ENCODE data around the gene ZNF512B.
A peak's percentile ranks its signal among the peaks of the same experiment; 100 is the strongest.

The ZNF512B gene

GRCh38 chr20:63941282-63942081 is 28.2 kb downstream of the ZNF512B start (continued):
- TF ChIP-seq, protein P1, sequence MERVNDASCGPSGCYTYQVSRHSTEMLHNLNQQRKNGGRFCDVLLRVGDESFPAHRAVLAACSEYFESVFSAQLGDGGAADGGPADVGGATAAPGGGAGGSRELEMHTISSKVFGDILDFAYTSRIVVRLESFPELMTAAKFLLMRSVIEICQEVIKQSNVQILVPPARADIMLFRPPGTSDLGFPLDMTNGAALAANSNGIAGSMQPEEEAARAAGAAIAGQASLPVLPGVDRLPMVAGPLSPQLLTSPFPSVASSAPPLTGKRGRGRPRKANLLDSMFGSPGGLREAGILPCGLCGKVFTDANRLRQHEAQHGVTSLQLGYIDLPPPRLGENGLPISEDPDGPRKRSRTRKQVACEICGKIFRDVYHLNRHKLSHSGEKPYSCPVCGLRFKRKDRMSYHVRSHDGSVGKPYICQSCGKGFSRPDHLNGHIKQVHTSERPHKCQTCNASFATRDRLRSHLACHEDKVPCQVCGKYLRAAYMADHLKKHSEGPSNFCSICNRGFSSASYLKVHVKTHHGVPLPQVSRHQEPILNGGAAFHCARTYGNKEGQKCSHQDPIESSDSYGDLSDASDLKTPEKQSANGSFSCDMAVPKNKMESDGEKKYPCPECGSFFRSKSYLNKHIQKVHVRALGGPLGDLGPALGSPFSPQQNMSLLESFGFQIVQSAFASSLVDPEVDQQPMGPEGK (tag by site-specific recombination; IDR thresholded peaks at IDR 0.05): peak; percentile 81
- peak; percentile 85 for TF ChIP-seq ZNF341 (tag by site-specific recombination; IDR thresholded peaks at IDR 0.05; ENCODE audit: low read depth)
- TF ChIP-seq SP3 (tag by site-specific recombination; IDR thresholded peaks at IDR 0.05): peak; percentile 65
- TF ChIP-seq PBX3 (CRISPR knock-in tag; IDR thresholded peaks at IDR 0.05): no peak
- TF ChIP-seq WT1 (tag by site-specific recombination; IDR thresholded peaks at IDR 0.05): 0 out of 2 replicates have a peak, but pooled peaks have one; percentile 26
- no peak for TF ChIP-seq ZNF175 (tag by site-specific recombination; IDR thresholded peaks at IDR 0.05)
- TF ChIP-seq SP2 (tag by site-specific recombination; IDR thresholded peaks at IDR 0.05): peak; percentile 79
- peak; percentile 91 for TF ChIP-seq KLF10 (tag by site-specific recombination; IDR thresholded peaks at IDR 0.05)
- TF ChIP-seq ZNF600 (tag by site-specific recombination; IDR thresholded peaks at IDR 0.05): peak; percentile 62; the same call in 1 of the 2 replicates
- peak; percentile 35; the same call in 1 of the 2 replicates for TF ChIP-seq SCRT2 (tag by site-specific recombination; IDR thresholded peaks at IDR 0.05)
- TF ChIP-seq ZBTB11 (tag by site-specific recombination; conservative IDR thresholded peaks at IDR 0.05; ENCODE audit: low read depth): peak; percentile 90
- no peak for TF ChIP-seq ZNF626 (tag by site-specific recombination; IDR thresholded peaks at IDR 0.05)
- no peak for TF ChIP-seq ZNF792 (tag by site-specific recombination; IDR thresholded peaks at IDR 0.05)
- TF ChIP-seq ZNF629 (tag by site-specific recombination; IDR thresholded peaks at IDR 0.05): 0 out of 2 replicates have a peak, but pooled peaks have one; percentile 22
- peak; percentile 69 for TF ChIP-seq ZBTB8A (tag by site-specific recombination; IDR thresholded peaks at IDR 0.05)
- peak; percentile 97 for TF ChIP-seq ZXDB (tag by site-specific recombination; IDR thresholded peaks at IDR 0.05)
- TF ChIP-seq ZBTB17 (tag by site-specific recombination; IDR thresholded peaks at IDR 0.05): no peak
- TF ChIP-seq ZNF660 (tag by site-specific recombination; IDR thresholded peaks at IDR 0.05): no peak
- no peak for TF ChIP-seq ZNF140 (tag by site-specific recombination; IDR thresholded peaks at IDR 0.05)
- peak; percentile 100 for TF ChIP-seq KLF9 (tag by site-specific recombination; IDR thresholded peaks at IDR 0.05; ENCODE audit: low read depth)
- TF ChIP-seq KLF7 (tag by site-specific recombination; IDR thresholded peaks at IDR 0.05; ENCODE audit: borderline replicate concordance): peak; percentile 96
- TF ChIP-seq KLF8 (tag by site-specific recombination; IDR thresholded peaks at IDR 0.05): peak; percentile 100
- no peak for TF ChIP-seq SCRT1 (tag by site-specific recombination; IDR thresholded peaks at IDR 0.05; ENCODE audit: borderline replicate concordance)
- TF ChIP-seq, protein P2, sequence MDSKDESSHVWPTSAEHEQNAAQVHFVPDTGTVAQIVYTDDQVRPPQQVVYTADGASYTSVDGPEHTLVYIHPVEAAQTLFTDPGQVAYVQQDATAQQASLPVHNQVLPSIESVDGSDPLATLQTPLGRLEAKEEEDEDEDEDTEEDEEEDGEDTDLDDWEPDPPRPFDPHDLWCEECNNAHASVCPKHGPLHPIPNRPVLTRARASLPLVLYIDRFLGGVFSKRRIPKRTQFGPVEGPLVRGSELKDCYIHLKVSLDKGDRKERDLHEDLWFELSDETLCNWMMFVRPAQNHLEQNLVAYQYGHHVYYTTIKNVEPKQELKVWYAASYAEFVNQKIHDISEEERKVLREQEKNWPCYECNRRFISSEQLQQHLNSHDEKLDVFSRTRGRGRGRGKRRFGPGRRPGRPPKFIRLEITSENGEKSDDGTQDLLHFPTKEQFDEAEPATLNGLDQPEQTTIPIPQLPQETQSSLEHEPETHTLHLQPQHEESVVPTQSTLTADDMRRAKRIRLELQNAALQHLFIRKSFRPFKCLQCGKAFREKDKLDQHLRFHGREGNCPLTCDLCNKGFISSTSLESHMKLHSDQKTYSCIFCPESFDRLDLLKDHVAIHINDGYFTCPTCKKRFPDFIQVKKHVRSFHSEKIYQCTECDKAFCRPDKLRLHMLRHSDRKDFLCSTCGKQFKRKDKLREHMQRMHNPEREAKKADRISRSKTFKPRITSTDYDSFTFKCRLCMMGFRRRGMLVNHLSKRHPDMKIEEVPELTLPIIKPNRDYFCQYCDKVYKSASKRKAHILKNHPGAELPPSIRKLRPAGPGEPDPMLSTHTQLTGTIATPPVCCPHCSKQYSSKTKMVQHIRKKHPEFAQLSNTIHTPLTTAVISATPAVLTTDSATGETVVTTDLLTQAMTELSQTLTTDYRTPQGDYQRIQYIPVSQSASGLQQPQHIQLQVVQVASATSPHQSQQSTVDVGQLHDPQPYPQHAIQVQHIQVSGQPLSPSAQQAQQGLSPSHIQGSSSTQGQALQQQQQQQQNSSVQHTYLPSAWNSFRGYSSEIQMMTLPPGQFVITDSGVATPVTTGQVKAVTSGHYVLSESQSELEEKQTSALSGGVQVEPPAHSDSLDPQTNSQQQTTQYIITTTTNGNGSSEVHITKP (tag by site-specific recombination; IDR thresholded peaks at IDR 0.05): peak; percentile 62
- no peak for TF ChIP-seq ZNF114 (tag by site-specific recombination; IDR thresholded peaks at IDR 0.05)
- peak; percentile 93 for TF ChIP-seq KLF16 (tag by site-specific recombination; IDR thresholded peaks at IDR 0.05)
- peak; percentile 88 for TF ChIP-seq KLF17 (tag by site-specific recombination; IDR thresholded peaks at IDR 0.05)
- no peak for TF ChIP-seq ZNF501 (tag by site-specific recombination; IDR thresholded peaks at IDR 0.05)
- 0 out of 2 replicates have a peak, but pooled peaks have one; percentile 17 for TF ChIP-seq EGR2 (tag by site-specific recombination; IDR thresholded peaks at IDR 0.05; ENCODE audit: low read depth)
- no peak for TF ChIP-seq ZNF664 (tag by site-specific recombination; IDR thresholded peaks at IDR 0.05)

Measured in HEK293 (cell line).